Diencephalon (tissue), 1 donor: ENCODE measurements around the gene HCLS1. TPM values are rescaled to one million over a fixed set of nuclear protein-coding genes. Genes with fewer than 3 reads are reported as not detected.

ENCODE experiments used
- small RNA-seq: library from RNA; depleted of rRNA; stranded (forward); fragments of <200 nt; gene quantifications from one replicate; pipeline ENCODE3, GENCODE V24; 2014
- total RNA-seq: library from RNA; depleted of rRNA; stranded (reverse); fragments of >200 nt; gene quantifications from one replicate; pipeline ENCODE4 v1.2.3, GENCODE V29; 2014

HCLS1 gene, protein sequence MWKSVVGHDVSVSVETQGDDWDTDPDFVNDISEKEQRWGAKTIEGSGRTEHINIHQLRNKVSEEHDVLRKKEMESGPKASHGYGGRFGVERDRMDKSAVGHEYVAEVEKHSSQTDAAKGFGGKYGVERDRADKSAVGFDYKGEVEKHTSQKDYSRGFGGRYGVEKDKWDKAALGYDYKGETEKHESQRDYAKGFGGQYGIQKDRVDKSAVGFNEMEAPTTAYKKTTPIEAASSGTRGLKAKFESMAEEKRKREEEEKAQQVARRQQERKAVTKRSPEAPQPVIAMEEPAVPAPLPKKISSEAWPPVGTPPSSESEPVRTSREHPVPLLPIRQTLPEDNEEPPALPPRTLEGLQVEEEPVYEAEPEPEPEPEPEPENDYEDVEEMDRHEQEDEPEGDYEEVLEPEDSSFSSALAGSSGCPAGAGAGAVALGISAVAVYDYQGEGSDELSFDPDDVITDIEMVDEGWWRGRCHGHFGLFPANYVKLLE
- total RNA-seq = 4.6 TPM

DNA sequence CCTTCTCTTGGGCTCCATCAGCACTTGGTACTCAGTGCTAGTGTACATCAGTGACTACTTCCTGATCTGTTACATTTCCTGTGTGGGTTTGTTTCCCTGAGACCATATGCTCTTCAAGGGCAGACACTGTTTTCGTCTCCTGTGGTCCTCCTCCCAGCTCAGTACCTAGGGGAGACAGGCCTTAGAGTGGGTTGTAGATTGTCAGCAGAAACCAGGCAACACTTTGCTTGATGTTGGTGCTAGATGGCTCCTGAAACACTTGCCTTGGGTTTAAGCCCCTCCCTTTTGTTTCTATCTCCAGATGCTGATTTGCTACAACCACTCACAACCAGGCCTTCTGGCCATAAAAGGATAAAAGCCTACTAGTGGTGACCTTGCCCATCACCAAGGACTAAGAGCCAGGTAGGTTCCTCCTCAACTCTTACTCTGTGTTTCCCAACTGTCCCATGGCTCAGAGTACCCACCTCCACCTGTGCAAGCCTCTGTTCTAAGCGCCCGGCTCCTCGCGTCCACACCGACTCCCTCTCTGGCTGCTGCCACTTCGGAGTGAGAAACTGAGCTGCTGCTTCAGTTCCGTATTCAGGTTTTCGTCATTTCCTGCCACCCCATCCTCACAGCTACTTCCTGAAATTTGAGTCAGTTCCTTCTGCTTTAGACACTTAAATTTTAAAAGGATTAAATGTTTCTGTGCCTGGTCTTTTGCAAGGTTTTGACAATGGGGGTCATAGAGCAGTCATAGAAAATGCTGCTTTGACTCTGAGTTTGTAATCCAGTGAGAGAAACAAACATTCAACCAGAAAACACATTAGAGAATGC is at the start of gene HCLS1:
TSS of gene HCLS1 (minus strand) at position 548 of the 816 bp plus-strand sequence. CDS start 2,556 bp downstream, outside the sequence.

DNA sequence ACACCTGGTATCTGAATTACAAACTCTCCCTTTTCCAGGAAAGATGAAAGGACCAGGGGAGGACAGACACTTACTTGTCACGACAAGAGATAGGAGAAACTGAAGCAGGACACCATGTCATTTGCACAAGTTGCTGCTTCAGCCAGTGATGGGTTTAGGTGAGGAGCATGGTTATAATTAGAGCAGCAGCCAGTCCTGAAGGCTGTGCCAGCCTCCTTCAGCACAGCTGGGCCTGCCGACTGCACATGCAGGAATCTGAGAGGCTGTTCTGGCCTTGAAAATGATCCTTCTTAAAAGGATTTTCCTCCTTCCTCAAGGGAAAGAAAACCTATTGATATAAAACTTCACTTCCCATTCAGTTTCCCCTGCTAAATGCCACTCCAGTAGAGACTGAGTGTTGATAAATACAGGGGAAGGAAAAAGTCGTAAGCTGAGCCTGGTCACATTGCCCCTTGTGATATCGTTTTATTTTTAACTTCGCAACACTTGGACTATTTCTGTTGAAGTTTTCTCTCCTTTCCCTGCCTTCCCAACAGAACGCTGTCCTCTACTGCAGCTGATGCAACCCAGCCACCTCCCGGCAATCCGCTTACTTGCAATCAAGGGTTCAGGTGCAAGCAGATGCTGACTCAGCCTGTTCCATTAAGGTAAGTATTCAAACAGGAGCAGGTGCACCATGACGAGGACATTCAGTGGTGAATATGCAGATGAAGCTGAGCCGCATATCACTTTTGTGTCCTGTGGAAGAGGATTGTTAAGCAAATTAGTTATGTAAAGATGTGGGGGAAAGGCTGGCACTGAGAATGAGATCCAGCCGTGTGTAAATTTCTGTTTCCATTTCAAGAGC is 67.6 kb downstream of the HCLS1 start, which contains the start of gene FBXO40:
TSS of gene FBXO40 (plus strand) at position 524 of the 847 bp plus-strand sequence. CDS start 27,197 bp downstream, outside the sequence.

Small RNA genes lying within 50 kb of the gene (small RNA-seq; reads per million reads assigned to genes)
- gene RNU4-62P = not detected

Other genes starting within 250 kb of the HCLS1 start
- gene POLQ, start 114.9 kb downstream of the HCLS1 start, total RNA-seq = 2.5 TPM
- not detected for gene ARGFX, start 93.0 kb downstream of the HCLS1 start, total RNA-seq
- gene FBXO40, start 67.5 kb downstream of the HCLS1 start, total RNA-seq = not detected
- gene GOLGB1, start 88.8 kb upstream of the HCLS1 start, total RNA-seq = 40.8 TPM
- 22.8 TPM for gene IQCB1, start 174.2 kb upstream of the HCLS1 start, total RNA-seq
- gene EAF2, start 174.3 kb upstream of the HCLS1 start, total RNA-seq = 11.3 TPM
- 29.5 TPM for gene SLC15A2, start 233.5 kb upstream of the HCLS1 start, total RNA-seq